HAP-1 (cell line): ENCODE measurements around the gene CPSF6.
A peak's percentile ranks its signal among the peaks of the same experiment; 100 is the strongest.
"Not testable (repeated sequence)": the region's sequence is repeated elsewhere in the genome, so short reads cannot be mapped to it uniquely, and the experiment has no call there.

Experiments
- DNase-seq, 2 experiments: peaks; one replicate each; pipeline ENCODE4 v3.0.0-alpha.2; 2016 to 2020; ENCODE audit warnings: low spot score in 2 of 2
- H3K27me3 ChIP-seq: fragments of 250-450 bp; sonication (Bioruptor Pico); 2 replicates; pipeline ENCODE4 v1.5.1; 2020; ENCODE audit warnings: low read depth, mild to moderate bottlenecking, moderate library complexity
- H3K36me3 ChIP-seq: fragments of 250-450 bp; sonication (Bioruptor Pico); replicated peaks from 2 replicates; pipeline ENCODE4 v1.5.1; 2020; ENCODE audit warnings: mild to moderate bottlenecking
- H3K4me1 ChIP-seq: fragments of 250-450 bp; sonication (Bioruptor Pico); 2 replicates; pipeline ENCODE4 v1.5.1; 2020; ENCODE audit warnings: mild to moderate bottlenecking
- H3K4me3 ChIP-seq: fragments of 250-450 bp; sonication (Bioruptor Pico); 2 replicates; pipeline ENCODE4 v1.5.1; 2020; ENCODE audit warnings: mild to moderate bottlenecking, moderate library complexity
- H3K9me3 ChIP-seq: fragments of 250-450 bp; sonication (Bioruptor Pico); 2 replicates; pipeline ENCODE4 v1.5.1; 2020; ENCODE audit warnings: mild to moderate bottlenecking, moderate library complexity
- in situ Hi-C: fragments of 300-500 bp; cut with MboI; formaldehyde crosslinking; loops from 3 replicates; pipeline ENCODE4 v1.14.3; 2020; ENCODE audit warnings: low sequenced_read_pairs, inconsistent platforms, mixed read lengths

The CPSF6 gene

DNA sequence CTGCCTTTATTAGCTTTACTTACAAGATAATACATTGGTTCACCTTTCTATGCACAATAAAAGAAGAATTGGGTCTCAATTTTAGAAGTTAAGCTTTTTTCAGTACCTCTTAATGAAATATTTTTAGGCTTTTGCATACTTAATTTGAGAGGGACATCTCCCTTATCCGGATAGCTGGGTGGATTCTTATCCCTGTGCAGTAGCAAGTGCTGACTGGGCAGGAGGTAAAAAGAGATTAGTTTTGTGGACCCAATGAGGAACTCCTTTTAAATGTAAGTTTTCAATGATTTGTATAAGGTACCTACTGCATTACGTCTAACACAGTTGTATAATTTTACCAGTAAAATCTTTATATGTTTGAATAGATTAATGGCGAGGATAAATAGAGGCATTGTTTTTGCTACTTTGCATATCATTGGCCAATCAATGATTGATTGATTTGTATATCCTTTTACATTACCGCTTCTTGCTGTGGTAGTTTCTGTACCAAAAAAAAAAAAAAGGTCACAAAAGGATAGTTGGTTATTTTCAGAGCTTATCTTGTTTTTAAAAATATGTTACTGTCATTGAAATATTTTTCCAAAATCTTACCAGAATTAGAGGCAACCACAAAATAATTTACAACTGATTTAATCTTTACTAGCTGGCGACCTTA, 2.2 kb downstream of the CPSF6 start:
- peak overlapping the region; percentile 78 for H3K4me3 ChIP-seq
- no peaks in the 10 kb centered on the region for H3K9me3 ChIP-seq
- peaks cover 5% of the 10 kb centered on the region; the same call in 1 of the 2 replicates for H3K36me3 ChIP-seq
- peaks cover 37% of the 10 kb centered on the region for H3K4me1 ChIP-seq
- in situ Hi-C loops = loop anchor here (10.0 to 25.0 kb wide), 2 partner anchors 77 to 379 kb away; no protein-coding TSS in a partner anchor
- H3K27me3 ChIP-seq = no peaks in the 10 kb centered on the region
- peak in 1 of 2 experiments; percentile 32 for DNase-seq

DNA sequence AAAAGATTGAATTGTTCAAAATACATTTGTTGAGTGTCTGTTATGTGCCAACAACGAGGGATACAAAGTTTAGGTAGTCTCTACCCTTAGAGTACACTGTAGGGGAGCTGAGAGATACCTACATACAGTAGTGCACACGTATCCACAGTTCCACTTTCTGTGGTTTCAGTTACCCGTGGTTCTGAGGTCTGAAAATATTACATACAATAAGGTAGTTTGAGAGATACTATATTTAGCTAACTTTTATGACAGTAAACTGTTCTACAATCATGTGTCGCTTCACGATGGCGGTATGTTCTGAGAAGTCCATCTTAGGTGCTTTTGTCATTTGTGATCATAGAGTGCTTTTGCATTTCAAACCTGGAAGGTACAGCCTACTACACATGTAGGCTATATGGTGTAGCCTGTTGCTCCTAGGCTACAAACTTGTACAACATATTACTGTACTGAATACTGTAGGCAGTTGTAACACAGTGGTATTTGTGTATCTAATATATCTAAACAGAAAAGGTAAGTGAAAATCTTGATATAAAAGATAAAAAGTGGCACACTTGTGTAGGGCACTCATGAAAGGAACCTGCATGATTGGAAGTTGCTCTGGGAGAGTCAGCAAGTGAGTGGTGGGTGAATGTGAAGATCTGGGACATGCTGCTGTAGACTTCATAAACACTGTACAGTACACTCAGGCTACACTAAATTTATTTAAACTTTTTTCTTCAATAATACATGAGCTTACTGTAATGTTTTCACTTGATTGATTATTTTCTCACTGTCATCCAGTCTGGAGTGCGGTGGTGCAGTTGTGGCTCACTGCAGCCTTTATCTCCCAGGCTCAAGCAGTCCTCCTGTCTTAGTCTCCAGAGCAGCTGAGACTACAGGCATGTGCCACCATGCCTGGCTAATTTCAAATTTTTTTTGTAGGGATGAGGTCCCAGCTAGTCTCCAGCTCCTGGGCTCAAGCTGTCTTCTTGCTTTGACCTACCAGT, 4.0 kb downstream of the CPSF6 start:
- Histone ChIP-seq H3K36me3 (peaks cover 14% of the 10 kb centered on the region), H3K9me3 (no peaks in the 10 kb centered on the region), H3K27me3 (no peaks in the 10 kb centered on the region), H3K4me3 (no peak overlapping the region), H3K4me1 (peaks cover 37% of the 10 kb centered on the region)
- in situ Hi-C loops = loop anchor here (10.0 to 25.0 kb wide), 2 partner anchors 79 to 381 kb away; no protein-coding TSS in a partner anchor
- no peak for DNase-seq

DNA sequence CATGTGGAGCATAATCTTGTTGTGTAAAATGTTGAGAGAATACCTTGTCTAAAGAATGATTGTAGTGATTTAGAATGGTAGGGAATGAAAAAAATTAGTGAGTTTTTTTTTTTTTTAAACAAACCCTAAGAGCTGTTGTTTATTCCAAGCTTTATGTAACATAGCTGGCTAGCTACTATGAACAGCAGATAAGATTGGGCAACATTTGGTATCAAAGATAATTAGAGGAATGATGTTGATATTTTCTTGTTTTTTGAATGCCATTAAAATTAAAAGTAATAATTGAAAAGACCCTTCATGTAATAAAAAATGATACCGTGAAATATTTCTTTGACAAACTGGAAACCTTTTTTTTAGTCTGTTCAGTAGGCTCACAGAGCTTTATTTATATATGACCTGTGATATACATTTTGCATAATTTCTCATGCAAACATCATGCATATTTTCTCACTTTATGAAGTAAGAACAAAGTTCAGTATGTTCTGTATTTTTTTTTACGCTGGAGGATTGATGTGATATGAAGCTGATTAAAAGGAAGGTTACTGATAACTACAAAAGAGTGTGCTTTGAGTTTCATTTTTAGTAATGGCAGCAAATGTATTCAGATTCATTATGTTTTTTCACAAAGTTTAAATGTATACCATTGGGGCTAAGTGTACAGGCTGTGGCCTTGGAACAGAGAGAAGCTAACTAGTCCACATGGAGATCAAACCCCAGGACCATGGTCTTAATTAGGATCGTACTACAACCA, 8.1 kb downstream of the CPSF6 start:
- in situ Hi-C loops = loop anchor here (10.0 to 25.0 kb wide), 2 partner anchors 83 to 385 kb away; no protein-coding TSS in a partner anchor
- H3K27me3 ChIP-seq = no peaks in the 10 kb centered on the region
- no peaks in the 10 kb centered on the region for H3K9me3 ChIP-seq
- peaks cover 16% of the 10 kb centered on the region for H3K36me3 ChIP-seq
- no peak for DNase-seq
- peaks cover 46% of the 10 kb centered on the region for H3K4me1 ChIP-seq
- H3K4me3 ChIP-seq = no peak overlapping the region

DNA sequence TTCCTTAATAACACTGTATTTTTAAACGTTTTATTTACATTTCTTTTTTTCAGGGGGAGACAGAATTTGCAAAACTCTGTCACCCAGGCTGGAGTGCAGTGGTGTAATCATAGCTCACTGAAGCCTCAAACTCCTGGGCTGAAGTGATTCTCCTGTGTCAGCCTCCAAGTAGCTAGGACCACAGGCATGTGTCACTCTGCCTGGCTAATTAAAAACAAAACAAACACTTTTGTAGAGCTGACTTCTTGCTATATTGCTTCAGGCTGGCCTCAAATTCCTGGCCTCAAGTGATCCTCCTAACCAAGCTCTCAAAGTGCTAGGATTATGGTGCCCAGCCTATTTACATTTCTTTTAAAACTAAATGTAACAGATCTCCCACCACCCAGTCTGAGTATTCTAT, 12.7 kb downstream of the CPSF6 start:
- H3K36me3 ChIP-seq = peaks cover 45% of the 10 kb centered on the region
- DNase-seq = peak; percentile 39 to 52
- no peaks in the 10 kb centered on the region for H3K9me3 ChIP-seq
- H3K4me1 ChIP-seq = peaks cover 31% of the 10 kb centered on the region
- H3K4me3 ChIP-seq = no peak overlapping the region
- in situ Hi-C loops = no loop called here
- no peaks in the 10 kb centered on the region for H3K27me3 ChIP-seq

DNA sequence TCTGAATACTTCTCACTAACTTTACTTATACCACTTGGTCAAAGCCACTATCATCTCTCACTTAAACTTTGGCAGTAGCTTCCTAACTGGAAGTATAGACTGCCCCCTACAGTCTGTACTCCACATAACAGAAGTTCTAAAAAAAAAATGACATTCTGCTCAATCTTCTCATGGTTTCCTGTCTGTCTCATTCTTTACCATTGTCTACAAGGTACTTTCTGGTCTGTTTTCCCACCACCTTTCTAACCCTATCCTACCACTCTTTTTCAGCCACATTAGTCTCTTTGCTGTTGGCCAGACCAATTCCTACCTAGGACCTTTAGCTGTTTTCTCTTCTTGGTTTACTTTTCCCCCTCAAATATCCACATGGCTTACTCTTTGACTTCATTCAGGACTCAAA, 14.7 kb downstream of the CPSF6 start:
- H3K36me3 ChIP-seq = peaks cover 54% of the 10 kb centered on the region
- peak in 1 of 2 experiments; percentile 56 for DNase-seq
- in situ Hi-C loops = no loop called here

DNA sequence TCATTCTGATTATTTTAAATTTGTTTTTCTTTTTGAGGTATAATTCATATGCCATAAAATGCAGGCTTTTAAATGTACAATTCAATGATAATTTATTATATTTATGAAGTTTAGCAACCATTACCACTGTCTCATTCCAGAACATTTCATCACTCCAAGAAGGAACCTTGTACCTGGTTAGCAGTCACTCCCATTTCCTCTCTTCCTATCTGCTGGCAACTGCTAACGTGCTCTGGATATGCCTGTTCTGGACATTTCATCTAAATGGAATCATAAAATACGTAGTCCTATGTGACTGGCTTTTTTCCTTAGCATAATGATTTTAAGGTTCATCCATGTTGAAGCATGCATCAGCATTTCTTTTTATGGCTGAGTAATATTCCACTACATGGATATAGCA, 15.5 kb downstream of the CPSF6 start:
- H3K27me3 ChIP-seq = no peaks in the 10 kb centered on the region
- H3K4me1 ChIP-seq = peaks cover 13% of the 10 kb centered on the region
- H3K4me3 ChIP-seq = no peak overlapping the region
- DNase-seq = no peak
- H3K9me3 ChIP-seq = no peaks in the 10 kb centered on the region
- in situ Hi-C loops = no loop called here
- H3K36me3 ChIP-seq = peaks cover 62% of the 10 kb centered on the region

More for the DNA sequence above, 14.7 kb downstream of the CPSF6 start:
- Histone ChIP-seq H3K4me1 (peaks cover 21% of the 10 kb centered on the region), H3K27me3 (no peaks in the 10 kb centered on the region), H3K9me3 (no peaks in the 10 kb centered on the region), H3K4me3 (no peak overlapping the region)

DNA sequence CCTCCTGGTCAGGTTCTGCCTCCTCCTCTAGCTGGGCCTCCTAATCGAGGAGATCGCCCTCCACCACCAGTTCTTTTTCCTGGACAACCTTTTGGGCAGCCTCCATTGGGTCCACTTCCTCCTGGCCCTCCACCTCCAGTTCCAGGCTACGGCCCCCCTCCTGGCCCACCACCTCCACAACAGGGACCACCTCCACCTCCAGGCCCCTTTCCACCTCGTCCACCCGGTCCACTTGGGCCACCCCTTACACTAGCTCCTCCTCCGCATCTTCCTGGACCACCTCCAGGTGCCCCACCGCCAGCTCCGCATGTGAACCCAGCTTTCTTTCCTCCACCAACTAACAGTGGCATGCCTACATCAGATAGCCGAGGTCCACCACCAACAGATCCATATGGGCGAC, 19.3 kb downstream of the CPSF6 start:
- H3K36me3 ChIP-seq = peaks cover 93% of the 10 kb centered on the region
- no peak for DNase-seq
- no peaks in the 10 kb centered on the region for H3K27me3 ChIP-seq
- no peaks in the 10 kb centered on the region for H3K4me1 ChIP-seq
- no peak overlapping the region for H3K4me3 ChIP-seq
- H3K9me3 ChIP-seq = no peaks in the 10 kb centered on the region
- in situ Hi-C loops = no loop called here

DNA sequence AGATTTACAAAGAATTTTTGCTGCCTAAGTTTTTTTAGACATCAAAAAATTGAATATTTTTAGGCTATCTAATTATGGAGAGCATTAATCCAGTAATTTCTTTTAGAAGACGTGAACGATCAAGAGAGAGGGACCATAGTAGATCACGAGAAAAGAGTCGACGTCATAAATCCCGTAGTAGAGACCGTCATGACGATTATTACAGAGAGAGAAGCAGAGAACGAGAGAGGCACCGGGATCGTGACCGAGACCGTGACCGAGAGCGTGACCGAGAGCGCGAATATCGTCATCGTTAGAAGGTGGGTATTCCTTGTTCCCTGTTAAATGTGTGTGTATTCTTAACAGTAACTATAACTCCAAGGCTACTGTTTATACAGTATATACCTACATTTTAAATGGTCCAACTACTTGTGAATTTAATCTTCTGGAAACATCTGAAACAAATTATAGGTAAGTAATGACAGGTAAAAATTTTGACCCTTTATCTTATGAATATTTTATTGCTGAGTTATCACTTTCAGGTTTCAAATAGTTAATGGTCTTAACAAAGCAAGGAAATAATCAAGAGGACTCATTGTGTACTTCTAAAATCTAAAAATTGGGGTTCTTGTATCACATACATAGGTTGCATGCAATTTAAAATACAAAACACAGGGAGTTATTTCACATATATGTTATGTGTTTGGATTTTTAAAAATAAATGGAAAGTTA, 23.1 kb downstream of the CPSF6 start:
- Histone ChIP-seq H3K4me3 (no peak overlapping the region), H3K4me1 (no peaks in the 10 kb centered on the region), H3K36me3 (peaks cover 79% of the 10 kb centered on the region), H3K9me3 (no peaks in the 10 kb centered on the region), H3K27me3 (no peaks in the 10 kb centered on the region)
- in situ Hi-C loops = no loop called here
- no peak for DNase-seq

DNA sequence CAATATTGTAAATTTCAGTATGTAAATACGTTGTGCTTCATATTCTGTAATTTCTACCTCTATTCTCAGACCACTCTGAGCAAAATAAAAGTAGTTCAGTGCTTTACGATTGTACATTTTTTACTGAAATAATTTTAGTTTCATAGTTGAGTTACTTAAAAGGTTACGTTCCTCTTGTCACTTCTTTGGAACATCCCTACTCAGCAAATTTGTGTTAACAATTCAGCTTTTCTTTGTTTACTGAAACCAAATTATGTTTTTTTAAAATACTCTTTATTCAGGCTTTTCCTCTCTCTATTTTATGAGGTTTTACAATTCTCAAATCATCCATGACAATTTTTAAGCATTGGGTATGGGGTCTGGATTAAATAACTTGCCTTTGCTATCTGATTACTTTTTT, 25.8 kb downstream of the CPSF6 start:
- H3K9me3 ChIP-seq = no peaks in the 10 kb centered on the region
- H3K27me3 ChIP-seq = no peaks in the 10 kb centered on the region
- in situ Hi-C loops = no loop called here
- no peaks in the 10 kb centered on the region for H3K4me1 ChIP-seq
- DNase-seq = no peak
- H3K36me3 ChIP-seq = peaks cover 72% of the 10 kb centered on the region
- H3K4me3 ChIP-seq = no peak overlapping the region

DNA sequence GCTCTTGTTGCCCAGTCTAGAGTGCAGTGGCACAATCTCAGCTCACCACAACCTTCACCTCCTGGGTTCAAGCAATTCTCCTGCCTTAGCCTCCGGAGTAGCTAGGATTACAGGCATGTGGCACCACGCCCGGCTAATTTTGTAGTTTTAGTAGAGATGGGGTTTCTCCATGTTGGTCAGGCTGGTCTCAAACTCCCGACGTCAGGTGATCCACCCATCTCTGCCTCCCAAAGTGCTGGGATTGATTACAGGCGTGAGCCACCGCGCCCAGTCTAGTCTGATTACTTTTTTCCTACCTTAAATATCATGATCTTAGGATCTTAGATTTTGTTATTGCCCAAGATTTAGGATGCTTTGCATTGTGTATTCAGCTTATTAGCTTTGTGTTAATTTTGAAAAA, 26.3 kb downstream of the CPSF6 start:
- in situ Hi-C loops, H3K4me1 ChIP-seq, DNase-seq, H3K27me3 ChIP-seq, H3K4me3 ChIP-seq, H3K9me3 ChIP-seq: not testable (repeated sequence)
- peaks cover 71% of the 10 kb centered on the region for H3K36me3 ChIP-seq

DNA sequence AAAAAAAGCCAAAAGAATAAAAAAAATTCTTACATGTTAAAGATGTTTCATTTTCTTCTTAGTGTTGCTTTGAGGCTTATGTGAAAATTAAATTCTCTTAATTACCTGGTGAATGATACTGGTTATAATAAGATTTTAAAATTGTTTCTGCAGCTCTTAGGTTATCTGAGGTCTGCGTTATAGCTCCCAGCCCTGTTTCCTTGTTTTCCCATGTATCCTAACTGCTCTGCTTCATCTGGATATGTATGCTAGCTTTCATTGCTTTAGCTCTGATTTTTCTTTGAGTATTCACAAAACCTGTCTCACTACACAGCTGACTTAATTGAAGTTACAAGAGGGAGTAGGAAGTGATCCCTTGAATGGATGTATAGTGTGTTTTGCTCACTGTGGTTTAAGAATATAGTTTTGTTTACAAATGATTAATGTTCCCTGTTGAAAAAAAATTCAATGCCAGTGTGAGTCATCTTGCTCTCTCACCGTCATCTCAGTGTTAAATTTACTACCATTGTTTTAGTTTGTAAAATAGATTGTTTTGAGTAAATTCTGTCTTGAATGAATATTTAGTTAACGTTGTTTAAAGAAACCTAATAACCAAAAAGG, 26.8 kb downstream of the CPSF6 start:
- H3K4me1 ChIP-seq = no peaks in the 10 kb centered on the region
- H3K9me3 ChIP-seq = no peaks in the 10 kb centered on the region
- DNase-seq = no peak
- peaks cover 66% of the 10 kb centered on the region for H3K36me3 ChIP-seq
- in situ Hi-C loops = no loop called here
- H3K4me3 ChIP-seq = no peak overlapping the region
- no peaks in the 10 kb centered on the region for H3K27me3 ChIP-seq

DNA sequence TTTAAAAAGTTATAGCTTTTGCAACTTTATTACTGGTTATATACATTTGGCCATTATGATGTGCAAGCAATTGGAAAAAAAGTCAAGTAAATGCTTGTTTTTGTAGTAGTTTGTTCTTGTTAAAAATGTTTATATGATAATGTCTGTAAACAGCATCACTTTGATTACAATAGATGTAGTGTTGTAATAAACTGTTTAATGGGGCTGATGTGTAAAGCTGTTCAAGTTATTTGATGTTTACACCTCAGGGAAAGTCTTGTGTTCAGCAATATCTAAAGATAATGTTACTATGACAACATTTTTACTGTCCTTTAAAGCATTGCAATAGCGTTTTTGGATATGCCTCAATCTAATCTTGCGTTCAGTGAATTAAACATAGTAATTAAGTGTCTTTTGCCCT, 30.4 kb downstream of the CPSF6 start:
- no peaks in the 10 kb centered on the region for H3K27me3 ChIP-seq
- H3K4me3 ChIP-seq = no peak overlapping the region
- in situ Hi-C loops = no loop called here
- no peak for DNase-seq
- no peaks in the 10 kb centered on the region for H3K4me1 ChIP-seq
- H3K9me3 ChIP-seq = no peaks in the 10 kb centered on the region
- peaks cover 36% of the 10 kb centered on the region for H3K36me3 ChIP-seq

DNA sequence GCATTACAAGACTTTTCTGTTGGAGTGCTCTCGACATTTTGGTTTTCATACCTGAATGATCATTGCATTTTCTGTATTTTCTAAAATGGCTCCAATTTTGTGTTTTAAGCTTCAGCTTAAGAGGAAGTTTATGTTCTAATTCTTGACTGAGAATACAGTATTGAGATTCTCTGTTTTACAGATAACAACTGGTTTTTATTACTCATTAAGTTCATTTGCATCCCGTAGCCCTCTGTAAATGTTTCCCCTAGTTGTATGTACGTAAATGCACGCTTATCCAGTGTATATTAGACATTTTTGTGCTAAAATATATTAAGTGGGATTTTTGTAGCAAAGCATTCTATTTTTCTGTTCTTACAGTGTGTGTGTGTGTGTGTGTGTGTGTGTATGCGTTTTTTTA, 33.1 kb downstream of the CPSF6 start:
- in situ Hi-C loops = no loop called here
- Histone ChIP-seq H3K27me3 (no peaks in the 10 kb centered on the region), H3K4me3 (no peak overlapping the region), H3K36me3 (peaks cover 25% of the 10 kb centered on the region), H3K9me3 (no peaks in the 10 kb centered on the region), H3K4me1 (no peaks in the 10 kb centered on the region)
- DNase-seq = no peak
